ELF-1 (cell line): ENCODE measurements around the gene TPM4.
"Not testable (repeated sequence)": the region's sequence is repeated elsewhere in the genome, so short reads cannot be mapped to it uniquely, and the experiment has no call there.

Source experiments
- DNase-seq: peaks from one replicate; pipeline ENCODE4 v3.0.0-alpha.2; 2016; ENCODE audit warnings: low read depth, low spot score

Gene TPM4

GRCh38 chr19:16095071-16095571, 18.8 kb downstream of the TPM4 start:
- no peak for DNase-seq

- no peak for DNase-seq
Measured at GRCh38 chr19:16096280-16096855, 20.1 kb downstream of the TPM4 start.

- no peak for DNase-seq
Measured at GRCh38 chr19:16098416-16098768, 22.1 kb downstream of the TPM4 start.

- DNase-seq: no peak
Measured at GRCh38 chr19:16098821-16099220, 22.5 kb downstream of the TPM4 start.

GRCh38 chr19:16099314-16099965, 23.1 kb downstream of the TPM4 start:
- not testable (repeated sequence) for DNase-seq

GRCh38 chr19:16100524-16100923, 24.2 kb downstream of the TPM4 start:
- no peak for DNase-seq

GRCh38 chr19:16104722-16105121, 28.4 kb downstream of the TPM4 start:
- no peak for DNase-seq

GRCh38 chr19:16106121-16106520, 29.8 kb downstream of the TPM4 start:
- no peak for DNase-seq

GRCh38 chr19:16111160-16111908, 35.0 kb downstream of the TPM4 start, which contains the start of gene RAB8A:
Gene RAB8A (plus strand): TSS chr19:16111889. CDS start chr19:16111902, 13 bp downstream.
- peak; percentile 100 for DNase-seq

- no peak for DNase-seq
Measured at GRCh38 chr19:16111909-16112752, 35.8 kb downstream of the TPM4 start.

GRCh38 chr19:16112778-16113177, 36.5 kb downstream of the TPM4 start:
- DNase-seq: no peak

- DNase-seq: no peak
Measured at GRCh38 chr19:16113727-16114126, 37.4 kb downstream of the TPM4 start.

- DNase-seq: no peak
Measured at GRCh38 chr19:16115301-16116039, 39.2 kb downstream of the TPM4 start.

GRCh38 chr19:16116067-16116466, 39.8 kb downstream of the TPM4 start:
- peak; percentile 37 for DNase-seq

GRCh38 chr19:16117594-16118033, 41.3 kb downstream of the TPM4 start:
- DNase-seq: no peak

GRCh38 chr19:16118489-16119033, 42.3 kb downstream of the TPM4 start:
- DNase-seq: no peak

- DNase-seq: not testable (repeated sequence)
Measured at GRCh38 chr19:16119075-16119857, 43.0 kb downstream of the TPM4 start.

- DNase-seq: no peak
Measured at GRCh38 chr19:16121141-16121540, 44.8 kb downstream of the TPM4 start.

- DNase-seq: no peak
Measured at GRCh38 chr19:16121967-16122366, 45.7 kb downstream of the TPM4 start.

GRCh38 chr19:16124953-16125352, 48.7 kb downstream of the TPM4 start:
- DNase-seq: no peak
